SK-N-SH (cell line): ENCODE measurements around the gene ACTR3. TPM values are rescaled to one million over a fixed set of nuclear protein-coding genes. Genes with fewer than 3 reads are reported as not detected.

Source experiments
- CTCF ChIA-PET: fragments of 300-600, 350-600 bp; formaldehyde crosslinking; extraction: SDS; loops from one replicate; lab custom pipeline; 2021; lab: Yijun Ruan, JAX
- POLR2A ChIA-PET: fragments of 350-600 bp; sonication (Branson Sonifier 250); formaldehyde crosslinking; extraction: SDS; loops from one replicate; lab custom pipeline; 2020; ENCODE audit warnings: antibody characterized with exemption, inconsistent platforms; lab: Yijun Ruan, JAX
- DNase-seq: peaks from one replicate; pipeline ENCODE4 v3.0.0; 2012
- H2AFZ ChIP-seq: fragments of 200-600 bp; sonication (generic); 2 replicates; pipeline ENCODE4 v1.8.1; 2016; ENCODE audit warnings: antibody characterized with exemption, mild to moderate bottlenecking, low read depth
- H3F3A ChIP-seq: fragments of 200-600 bp; sonication (generic); replicated peaks from 2 replicates; pipeline ENCODE3; 2016; ENCODE audit warnings: antibody characterized with exemption, mild to moderate bottlenecking; ENCODE audit not compliant: insufficient read depth
- H3K27ac ChIP-seq, 2 experiments: fragments of 200-500 bp in 1 of 2; fragments of 200-600 bp in 1 of 2; sonication (Bioruptor generic) in 1 of 2; sonication (generic), shearing (Covaris generic) in 1 of 2; 2 replicates each; pipeline versions ENCODE4 v1.5.1 to v1.6.1; 2014 to 2016; ENCODE audit warnings: low read depth in 2 of 2, inconsistent platforms in 1 of 2, low read length in 1 of 2, mild to moderate bottlenecking in 1 of 2, mixed read lengths in 1 of 2
- H3K27me3 ChIP-seq: fragments of 200-600 bp; sonication (generic), shearing (Covaris generic); 2 replicates; pipeline ENCODE4 v1.6.1; 2016; ENCODE audit warnings: mixed run types; ENCODE audit not compliant: insufficient read depth
- H3K36me3 ChIP-seq, 2 experiments: fragments of 200-500 bp in 1 of 2; fragments of 200-600 bp in 1 of 2; sonication (Bioruptor generic) in 1 of 2; sonication (generic) in 1 of 2; replicated peaks in 1 of 2; 2 replicates each; pipeline versions ENCODE3 to v1.5.1; 2014 to 2016; ENCODE audit warnings: low read length in 1 of 2, mild to moderate bottlenecking in 1 of 2; ENCODE audit not compliant: insufficient read depth in 2 of 2, control insufficient read depth in 1 of 2
- H3K4me1 ChIP-seq, 2 experiments: fragments of 200-500 bp in 1 of 2; fragments of 200-600 bp in 1 of 2; sonication (Bioruptor generic) in 1 of 2; sonication (generic), shearing (Covaris generic) in 1 of 2; 2 replicates each; pipeline versions ENCODE4 v1.5.1 to v1.6.1; 2014 to 2016; ENCODE audit warnings: low read depth in 1 of 2, low read length in 1 of 2, mixed run types in 1 of 2; ENCODE audit not compliant: insufficient read depth in 2 of 2, control insufficient read depth in 1 of 2
- H3K4me2 ChIP-seq: fragments of 200-600 bp; sonication (generic), shearing (Covaris generic); 2 replicates; pipeline ENCODE4 v1.6.1; 2017; ENCODE audit warnings: mixed run types
- H3K4me3 ChIP-seq, 2 experiments: fragments of 200-500 bp in 1 of 2; fragments of 200-600 bp in 1 of 2; sonication (Bioruptor generic) in 1 of 2; sonication (generic), shearing (Covaris generic) in 1 of 2; 2 replicates each; pipeline versions ENCODE4 v1.5.1 to v1.8.1; 2014 to 2016; ENCODE audit warnings: low read depth in 2 of 2, inconsistent platforms in 1 of 2, low read length in 1 of 2, mild to moderate bottlenecking in 1 of 2, mixed read lengths in 1 of 2, moderate library complexity in 1 of 2
- H3K79me2 ChIP-seq: fragments of 200-600 bp; sonication (generic); 2 replicates; pipeline ENCODE4 v1.8.1; 2017; ENCODE audit warnings: mild to moderate bottlenecking; ENCODE audit not compliant: insufficient read depth
- H3K9ac ChIP-seq: fragments of 200-600 bp; sonication (generic); 2 replicates; pipeline ENCODE4 v1.6.1; 2017; ENCODE audit warnings: mixed run types
- H3K9me2 ChIP-seq: fragments of 200-600 bp; sonication (generic); 2 replicates; pipeline ENCODE4 v1.6.1; 2017; ENCODE audit warnings: mixed run types
- H3K9me3 ChIP-seq: fragments of 200-600 bp; sonication (generic); 2 replicates; pipeline ENCODE4 v1.6.1; 2017; ENCODE audit warnings: mixed run types, mild to moderate bottlenecking, moderate library complexity
- H4K20me1 ChIP-seq: fragments of 200-600 bp; sonication (generic); 2 replicates; pipeline ENCODE4 v1.6.1; 2017; ENCODE audit warnings: mild to moderate bottlenecking, mixed run types; ENCODE audit not compliant: insufficient read depth
- CHD2 ChIP-seq: fragments of 150-350 bp; IDR thresholded peaks from 2 replicates; pipeline ENCODE4 v1.6.1; 2018; ENCODE audit warnings: low read length; ENCODE audit not compliant: partially characterized antibody
- EZH2phosphoT487 ChIP-seq: fragments of 200-600 bp; sonication (generic); IDR thresholded peaks from 2 replicates; pipeline ENCODE4 v1.6.1; 2017; ENCODE audit warnings: low read depth, mixed run types, mild to moderate bottlenecking, antibody characterized with exemption, moderate library complexity, borderline replicate concordance
- FOSL2 ChIP-seq: IDR thresholded peaks from 2 replicates; pipeline ENCODE4 v1.4.0; 2012; ENCODE audit warnings: low read depth, mild to moderate bottlenecking, moderate library complexity, borderline replicate concordance
- FOXM1 ChIP-seq: IDR thresholded peaks from 2 replicates; pipeline ENCODE4 v1.4.0; 2012; ENCODE audit warnings: low read depth, mild to moderate bottlenecking
- GABPA ChIP-seq: IDR thresholded peaks from 2 replicates; pipeline ENCODE4 v1.4.0; 2012; ENCODE audit warnings: low read depth, mild to moderate bottlenecking
- JUND ChIP-seq: IDR thresholded peaks from 2 replicates; pipeline ENCODE4 v1.4.0; 2012
- MEF2A ChIP-seq: IDR thresholded peaks from 2 replicates; pipeline ENCODE4 v1.4.0; 2012; ENCODE audit warnings: low read depth, borderline replicate concordance
- MXI1 ChIP-seq: IDR thresholded peaks from 2 replicates; pipeline ENCODE4 v1.6.1; 2012; ENCODE audit warnings: mild to moderate bottlenecking, low read depth, low read length, improper control_type of control experiment
- NFIC ChIP-seq: IDR thresholded peaks from 2 replicates; pipeline ENCODE4 v1.4.0; 2012; ENCODE audit warnings: borderline replicate concordance
- NRF1 ChIP-seq: IDR thresholded peaks from 2 replicates; pipeline ENCODE4 v1.6.1; 2012; ENCODE audit warnings: low read depth, mild to moderate bottlenecking, low read length
- RFX5 ChIP-seq: IDR thresholded peaks from 2 replicates; pipeline ENCODE4 v1.6.1; 2012; ENCODE audit warnings: mild to moderate bottlenecking, improper control_type of control experiment, low read length
- RXRA ChIP-seq: IDR thresholded peaks from 2 replicates; pipeline ENCODE4 v1.4.0; 2012; ENCODE audit warnings: low read depth, mild to moderate bottlenecking, borderline replicate concordance
- SIN3A ChIP-seq: IDR thresholded peaks from 2 replicates; pipeline ENCODE4 v1.6.1; 2012; ENCODE audit warnings: low read depth, mild to moderate bottlenecking, low read length, moderate library complexity, borderline replicate concordance
- SMC3 ChIP-seq: IDR thresholded peaks from 2 replicates; pipeline ENCODE4 v1.6.1; 2012; ENCODE audit warnings: low read depth, low read length, improper control_type of control experiment
- TEAD4 ChIP-seq: IDR thresholded peaks from 2 replicates; pipeline ENCODE4 v1.4.0; 2012; ENCODE audit warnings: mild to moderate bottlenecking, borderline replicate concordance; ENCODE audit not compliant: insufficient read depth
- YY1 ChIP-seq: IDR thresholded peaks from 2 replicates; pipeline ENCODE4 v1.4.0; 2012; ENCODE audit warnings: low read depth, mild to moderate bottlenecking
- WGBS: methylation state at CpG from one replicate; pipeline ENCODE4 v1.1.6; 2017; ENCODE audit warnings: low lambda C conversion rate; 5-methylcytosine and 5-hydroxymethylcytosine counted together
- polyA plus RNA-seq, 3 experiments: library from polyadenylated mRNA; depleted of rRNA; stranded (reverse); fragments of >200 nt; gene quantifications; 2 replicates each; pipeline ENCODE4 v1.2.3, GENCODE V29; 2012
- TF ChIP-seq, protein P1 (sequence below): fragments of 150-350 bp; IDR thresholded peaks from 2 replicates; pipeline ENCODE4 v1.6.1; 2017; ENCODE audit warnings: antibody characterized with exemption, low read length, low read depth, borderline replicate concordance
- TF ChIP-seq, protein P2 (sequence below): fragments of 200-600 bp; sonication (generic); IDR thresholded peaks from 2 replicates; pipeline ENCODE4 v1.6.1; 2017; ENCODE audit warnings: antibody characterized with exemption, mild to moderate bottlenecking, moderate library complexity
- TF ChIP-seq, protein P3 (sequence below): IDR thresholded peaks from 2 replicates; pipeline ENCODE4 v1.6.1; 2012; ENCODE audit warnings: mild to moderate bottlenecking, low read depth, low read length, moderate library complexity
- TF ChIP-seq, protein P4 (sequence below): IDR thresholded peaks from 2 replicates; pipeline ENCODE4 v1.4.0; 2012; ENCODE audit warnings: low read depth

The ACTR3 gene
- polyA plus RNA-seq, 1 of the 3 experiments (the other 2 are of a cell fraction) = 90.8 TPM

DNA sequence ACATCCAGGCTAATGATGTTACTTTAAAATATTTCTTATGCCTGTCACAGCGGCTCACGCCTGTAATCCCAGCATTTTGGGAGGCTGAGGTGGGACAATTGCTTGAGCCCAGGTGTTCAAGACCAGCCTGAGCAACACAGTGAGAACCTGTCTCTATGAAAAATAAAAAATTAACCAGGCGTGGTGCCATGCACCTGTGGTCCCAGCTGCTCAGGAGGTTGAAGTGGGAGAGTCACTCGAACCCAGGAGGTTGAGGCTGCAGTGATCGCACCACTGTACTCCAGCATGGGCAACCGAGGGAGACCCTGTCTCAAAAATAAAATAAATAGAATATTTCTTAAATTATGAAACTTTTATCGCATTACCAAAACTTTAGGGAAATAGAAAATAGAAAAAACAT is 28.1 kb upstream of the ACTR3 start:
- ChIA-PET CTCF (no interaction called here), POLR2A (no interaction called here)
- Histone ChIP-seq H3K4me3 (no peak overlapping the region), H3K27ac (no peak overlapping the region), H3K4me1 (no peaks in the 10 kb centered on the region), H3K4me2 (no peak overlapping the region), H3K36me3 (no peaks in the 10 kb centered on the region)
- TF ChIP-seq FOSL2 (no peak), YY1 (no peak), NRF1 (no peak), JUND (no peak), TEAD4 (no peak), EZH2phosphoT487 (no peak), SMC3 (no peak), RFX5 (no peak), NFIC (no peak), MEF2A (no peak), FOXM1 (no peak), SIN3A (no peak), GABPA (no peak), CHD2 (no peak), RXRA (no peak), MXI1 (no peak)
- TF ChIP-seq, protein P1, sequence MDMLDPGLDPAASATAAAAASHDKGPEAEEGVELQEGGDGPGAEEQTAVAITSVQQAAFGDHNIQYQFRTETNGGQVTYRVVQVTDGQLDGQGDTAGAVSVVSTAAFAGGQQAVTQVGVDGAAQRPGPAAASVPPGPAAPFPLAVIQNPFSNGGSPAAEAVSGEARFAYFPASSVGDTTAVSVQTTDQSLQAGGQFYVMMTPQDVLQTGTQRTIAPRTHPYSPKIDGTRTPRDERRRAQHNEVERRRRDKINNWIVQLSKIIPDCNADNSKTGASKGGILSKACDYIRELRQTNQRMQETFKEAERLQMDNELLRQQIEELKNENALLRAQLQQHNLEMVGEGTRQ = no peak
- TF ChIP-seq, protein P2, sequence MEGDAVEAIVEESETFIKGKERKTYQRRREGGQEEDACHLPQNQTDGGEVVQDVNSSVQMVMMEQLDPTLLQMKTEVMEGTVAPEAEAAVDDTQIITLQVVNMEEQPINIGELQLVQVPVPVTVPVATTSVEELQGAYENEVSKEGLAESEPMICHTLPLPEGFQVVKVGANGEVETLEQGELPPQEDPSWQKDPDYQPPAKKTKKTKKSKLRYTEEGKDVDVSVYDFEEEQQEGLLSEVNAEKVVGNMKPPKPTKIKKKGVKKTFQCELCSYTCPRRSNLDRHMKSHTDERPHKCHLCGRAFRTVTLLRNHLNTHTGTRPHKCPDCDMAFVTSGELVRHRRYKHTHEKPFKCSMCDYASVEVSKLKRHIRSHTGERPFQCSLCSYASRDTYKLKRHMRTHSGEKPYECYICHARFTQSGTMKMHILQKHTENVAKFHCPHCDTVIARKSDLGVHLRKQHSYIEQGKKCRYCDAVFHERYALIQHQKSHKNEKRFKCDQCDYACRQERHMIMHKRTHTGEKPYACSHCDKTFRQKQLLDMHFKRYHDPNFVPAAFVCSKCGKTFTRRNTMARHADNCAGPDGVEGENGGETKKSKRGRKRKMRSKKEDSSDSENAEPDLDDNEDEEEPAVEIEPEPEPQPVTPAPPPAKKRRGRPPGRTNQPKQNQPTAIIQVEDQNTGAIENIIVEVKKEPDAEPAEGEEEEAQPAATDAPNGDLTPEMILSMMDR = no peak
- TF ChIP-seq, protein P3, sequence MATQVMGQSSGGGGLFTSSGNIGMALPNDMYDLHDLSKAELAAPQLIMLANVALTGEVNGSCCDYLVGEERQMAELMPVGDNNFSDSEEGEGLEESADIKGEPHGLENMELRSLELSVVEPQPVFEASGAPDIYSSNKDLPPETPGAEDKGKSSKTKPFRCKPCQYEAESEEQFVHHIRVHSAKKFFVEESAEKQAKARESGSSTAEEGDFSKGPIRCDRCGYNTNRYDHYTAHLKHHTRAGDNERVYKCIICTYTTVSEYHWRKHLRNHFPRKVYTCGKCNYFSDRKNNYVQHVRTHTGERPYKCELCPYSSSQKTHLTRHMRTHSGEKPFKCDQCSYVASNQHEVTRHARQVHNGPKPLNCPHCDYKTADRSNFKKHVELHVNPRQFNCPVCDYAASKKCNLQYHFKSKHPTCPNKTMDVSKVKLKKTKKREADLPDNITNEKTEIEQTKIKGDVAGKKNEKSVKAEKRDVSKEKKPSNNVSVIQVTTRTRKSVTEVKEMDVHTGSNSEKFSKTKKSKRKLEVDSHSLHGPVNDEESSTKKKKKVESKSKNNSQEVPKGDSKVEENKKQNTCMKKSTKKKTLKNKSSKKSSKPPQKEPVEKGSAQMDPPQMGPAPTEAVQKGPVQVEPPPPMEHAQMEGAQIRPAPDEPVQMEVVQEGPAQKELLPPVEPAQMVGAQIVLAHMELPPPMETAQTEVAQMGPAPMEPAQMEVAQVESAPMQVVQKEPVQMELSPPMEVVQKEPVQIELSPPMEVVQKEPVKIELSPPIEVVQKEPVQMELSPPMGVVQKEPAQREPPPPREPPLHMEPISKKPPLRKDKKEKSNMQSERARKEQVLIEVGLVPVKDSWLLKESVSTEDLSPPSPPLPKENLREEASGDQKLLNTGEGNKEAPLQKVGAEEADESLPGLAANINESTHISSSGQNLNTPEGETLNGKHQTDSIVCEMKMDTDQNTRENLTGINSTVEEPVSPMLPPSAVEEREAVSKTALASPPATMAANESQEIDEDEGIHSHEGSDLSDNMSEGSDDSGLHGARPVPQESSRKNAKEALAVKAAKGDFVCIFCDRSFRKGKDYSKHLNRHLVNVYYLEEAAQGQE = no peak
- TF ChIP-seq, protein P4, sequence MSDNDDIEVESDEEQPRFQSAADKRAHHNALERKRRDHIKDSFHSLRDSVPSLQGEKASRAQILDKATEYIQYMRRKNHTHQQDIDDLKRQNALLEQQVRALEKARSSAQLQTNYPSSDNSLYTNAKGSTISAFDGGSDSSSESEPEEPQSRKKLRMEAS = no peak
- TF ChIP-seq, all 33 proteins: peak for 0
- Histone ChIP-seq H3K27me3 (no peaks in the 10 kb centered on the region), H2AFZ (no peak overlapping the region), H4K20me1 (no peaks in the 10 kb centered on the region), H3F3A (peaks cover 3% of the 10 kb centered on the region), H3K79me2 (no peaks in the 10 kb centered on the region), H3K9me2 (no peaks in the 10 kb centered on the region), H3K9ac (no peak overlapping the region), H3K9me3 (no peaks in the 10 kb centered on the region; the same call in 1 of the 2 replicates)
- 74% methylated on average over 7 of the region's 7 CpGs for WGBS
- DNase-seq = no peak
